ENCODE measurements around the gene CASR.

Gene CASR

GRCh38 chr3:122299872-122300460 lies 116.5 kb downstream of the CASR start:
- H3K4me3 ChIP-seq, result no peak overlapping the region
- DNase-seq (ENCODE audit: low spot score), result no peak
- TF ChIP-seq CTCF (IDR thresholded peaks at IDR 0.05), result no peak

GRCh38 chr3:122301063-122301462 lies 117.6 kb downstream of the CASR start:
- TF ChIP-seq CTCF (IDR thresholded peaks at IDR 0.05), result no peak
- no peak overlapping the region for H3K4me3 ChIP-seq
- DNase-seq (ENCODE audit: low spot score), result no peak
- H3K27ac ChIP-seq, result no peak overlapping the region

More at GRCh38 chr3:122299872-122300460, 116.5 kb downstream of the CASR start:
- H3K27ac ChIP-seq, result no peak overlapping the region

- DNase-seq (ENCODE audit: low spot score), result no peak
- Histone ChIP-seq H3K4me3 (no peak overlapping the region), H3K27ac (no peak overlapping the region)
- no peak for TF ChIP-seq CTCF (IDR thresholded peaks at IDR 0.05)
Measured at GRCh38 chr3:122305818-122306621, 122.6 kb downstream of the CASR start.

GRCh38 chr3:122306622-122306953 lies 123.1 kb downstream of the CASR start:
- TF ChIP-seq CTCF (IDR thresholded peaks at IDR 0.05), result no peak
- DNase-seq (ENCODE audit: low spot score), result no peak
- Histone ChIP-seq H3K4me3 (no peak overlapping the region), H3K27ac (no peak overlapping the region)

GRCh38 chr3:122307094-122307687 lies 123.7 kb downstream of the CASR start:
- H3K4me3 ChIP-seq, result no peak overlapping the region
- no peak overlapping the region for H3K27ac ChIP-seq
- TF ChIP-seq CTCF (IDR thresholded peaks at IDR 0.05), result no peak
- DNase-seq (ENCODE audit: low spot score), result no peak

- no peak for TF ChIP-seq CTCF (IDR thresholded peaks at IDR 0.05)
- Histone ChIP-seq H3K4me3 (no peak overlapping the region), H3K27ac (no peak overlapping the region)
- DNase-seq (ENCODE audit: low spot score), result no peak
Measured at GRCh38 chr3:122307976-122308375, 124.5 kb downstream of the CASR start.

GRCh38 chr3:122310361-122310760 lies 126.9 kb downstream of the CASR start:
- Histone ChIP-seq H3K27ac (no peak overlapping the region), H3K4me3 (no peak overlapping the region)
- DNase-seq (ENCODE audit: low spot score), result no peak
- no peak for TF ChIP-seq CTCF (IDR thresholded peaks at IDR 0.05)

All from coronary artery (tissue), 2 donors.